ENCODE measurements around the gene CALHM6.

CALHM6 gene

GRCh38 chr6:116451916-116452315 lies 9.3 kb upstream of the CALHM6 start:
- H3K27ac Mint-ChIP-seq = no peak overlapping the region
- no peaks in the 10 kb centered on the region for H3K36me3 Mint-ChIP-seq (ENCODE audit: low read depth)
- no peak for DNase-seq
- H3K4me1 Mint-ChIP-seq (ENCODE audit: low read depth) = peaks cover 17% of the 10 kb centered on the region
- no peak overlapping the region for H3K4me3 Mint-ChIP-seq
- peaks cover 5% of the 10 kb centered on the region for H3K27me3 Mint-ChIP-seq
- no peaks in the 10 kb centered on the region for H3K9me3 Mint-ChIP-seq

GRCh38 chr6:116452531-116452930 lies 8.6 kb upstream of the CALHM6 start:
- H3K4me1 Mint-ChIP-seq (ENCODE audit: low read depth) = peaks cover 16% of the 10 kb centered on the region
- H3K27ac Mint-ChIP-seq = no peak overlapping the region
- H3K9me3 Mint-ChIP-seq = no peaks in the 10 kb centered on the region
- DNase-seq = no peak
- H3K4me3 Mint-ChIP-seq = no peak overlapping the region
- H3K36me3 Mint-ChIP-seq (ENCODE audit: low read depth) = no peaks in the 10 kb centered on the region
- H3K27me3 Mint-ChIP-seq = peaks cover 5% of the 10 kb centered on the region

- no peak for DNase-seq
- Mint-ChIP-seq H3K36me3 (ENCODE audit: low read depth) (no peaks in the 10 kb centered on the region), H3K9me3 (no peaks in the 10 kb centered on the region), H3K27me3 (peaks cover 8% of the 10 kb centered on the region), H3K4me3 (no peak overlapping the region), H3K4me1 (ENCODE audit: low read depth) (peaks cover 10% of the 10 kb centered on the region), H3K27ac (no peak overlapping the region)
Observed at GRCh38 chr6:116456106-116456505, 5.1 kb upstream of the CALHM6 start.

GRCh38 chr6:116456927-116457326 lies 4.2 kb upstream of the CALHM6 start:
- DNase-seq = no peak
- H3K4me3 Mint-ChIP-seq = no peak overlapping the region
- no peak overlapping the region for H3K27ac Mint-ChIP-seq
- no peaks in the 10 kb centered on the region for H3K36me3 Mint-ChIP-seq (ENCODE audit: low read depth)
- H3K9me3 Mint-ChIP-seq = no peaks in the 10 kb centered on the region
- peaks cover 13% of the 10 kb centered on the region for H3K4me1 Mint-ChIP-seq (ENCODE audit: low read depth)
- peaks cover 15% of the 10 kb centered on the region for H3K27me3 Mint-ChIP-seq

- H3K27ac Mint-ChIP-seq = no peak overlapping the region
Observed at GRCh38 chr6:116458264-116458663, 2.9 kb upstream of the CALHM6 start.

GRCh38 chr6:116459927-116460326 lies 1.2 kb upstream of the CALHM6 start:
- no peak overlapping the region for H3K27ac Mint-ChIP-seq
- H3K4me3 Mint-ChIP-seq = no peak overlapping the region
- no peaks in the 10 kb centered on the region for H3K9me3 Mint-ChIP-seq
- H3K27me3 Mint-ChIP-seq = peaks cover 35% of the 10 kb centered on the region
- peaks cover 28% of the 10 kb centered on the region for H3K4me1 Mint-ChIP-seq (ENCODE audit: low read depth)
- no peaks in the 10 kb centered on the region for H3K36me3 Mint-ChIP-seq (ENCODE audit: low read depth)
- no peak for DNase-seq

More at GRCh38 chr6:116458264-116458663, 2.9 kb upstream of the CALHM6 start:
- Mint-ChIP-seq H3K36me3 (ENCODE audit: low read depth) (no peaks in the 10 kb centered on the region), H3K4me3 (no peak overlapping the region), H3K9me3 (no peaks in the 10 kb centered on the region), H3K4me1 (ENCODE audit: low read depth) (peaks cover 20% of the 10 kb centered on the region), H3K27me3 (peaks cover 24% of the 10 kb centered on the region)
- DNase-seq = no peak

GRCh38 chr6:116461932-116462885 lies 1.0 kb downstream of the CALHM6 start:
- H3K27ac Mint-ChIP-seq = peak overlapping the region; percentile 64
- H3K36me3 Mint-ChIP-seq (ENCODE audit: low read depth) = no peaks in the 10 kb centered on the region
- no peaks in the 10 kb centered on the region for H3K9me3 Mint-ChIP-seq
- DNase-seq = peak; percentile 74
- peaks cover 39% of the 10 kb centered on the region for H3K4me1 Mint-ChIP-seq (ENCODE audit: low read depth)
- peak overlapping the region; percentile 53 for H3K4me3 Mint-ChIP-seq
- H3K27me3 Mint-ChIP-seq = peaks cover 35% of the 10 kb centered on the region

- Mint-ChIP-seq H3K4me1 (ENCODE audit: low read depth) (peaks cover 41% of the 10 kb centered on the region), H3K9me3 (no peaks in the 10 kb centered on the region), H3K36me3 (ENCODE audit: low read depth) (no peaks in the 10 kb centered on the region), H3K4me3 (no peak overlapping the region), H3K27ac (no peak overlapping the region), H3K27me3 (peaks cover 35% of the 10 kb centered on the region)
- DNase-seq = no peak
Observed at GRCh38 chr6:116463301-116463700, 2.1 kb downstream of the CALHM6 start.

GRCh38 chr6:116465246-116465645 lies 4.1 kb downstream of the CALHM6 start:
- no peak for DNase-seq
- no peak overlapping the region for H3K4me3 Mint-ChIP-seq
- no peaks in the 10 kb centered on the region for H3K9me3 Mint-ChIP-seq
- H3K4me1 Mint-ChIP-seq (ENCODE audit: low read depth) = peaks cover 41% of the 10 kb centered on the region
- H3K36me3 Mint-ChIP-seq (ENCODE audit: low read depth) = no peaks in the 10 kb centered on the region
- H3K27me3 Mint-ChIP-seq = peaks cover 35% of the 10 kb centered on the region
- H3K27ac Mint-ChIP-seq = no peak overlapping the region

- H3K27me3 Mint-ChIP-seq = peaks cover 20% of the 10 kb centered on the region
- no peaks in the 10 kb centered on the region for H3K36me3 Mint-ChIP-seq (ENCODE audit: low read depth)
- H3K4me1 Mint-ChIP-seq (ENCODE audit: low read depth) = peaks cover 30% of the 10 kb centered on the region
- H3K4me3 Mint-ChIP-seq = no peak overlapping the region
- DNase-seq = no peak
- H3K9me3 Mint-ChIP-seq = no peaks in the 10 kb centered on the region
- no peak overlapping the region for H3K27ac Mint-ChIP-seq
Observed at GRCh38 chr6:116467096-116467495, 5.9 kb downstream of the CALHM6 start.

GRCh38 chr6:116467514-116467913 lies 6.3 kb downstream of the CALHM6 start:
- H3K36me3 Mint-ChIP-seq (ENCODE audit: low read depth) = no peaks in the 10 kb centered on the region
- H3K27ac Mint-ChIP-seq = no peak overlapping the region
- peaks cover 19% of the 10 kb centered on the region for H3K27me3 Mint-ChIP-seq
- no peak overlapping the region for H3K4me3 Mint-ChIP-seq
- H3K4me1 Mint-ChIP-seq (ENCODE audit: low read depth) = peaks cover 27% of the 10 kb centered on the region
- H3K9me3 Mint-ChIP-seq = no peaks in the 10 kb centered on the region
- DNase-seq = no peak

GRCh38 chr6:116468293-116468692 lies 7.1 kb downstream of the CALHM6 start:
- Mint-ChIP-seq H3K9me3 (no peaks in the 10 kb centered on the region), H3K36me3 (ENCODE audit: low read depth) (no peaks in the 10 kb centered on the region), H3K27ac (no peak overlapping the region), H3K27me3 (peaks cover 11% of the 10 kb centered on the region), H3K4me3 (no peak overlapping the region), H3K4me1 (ENCODE audit: low read depth) (peaks cover 23% of the 10 kb centered on the region)
- no peak for DNase-seq

- no peaks in the 10 kb centered on the region for H3K27me3 Mint-ChIP-seq
- no peak for DNase-seq
- H3K4me1 Mint-ChIP-seq (ENCODE audit: low read depth) = peaks cover 27% of the 10 kb centered on the region
- H3K4me3 Mint-ChIP-seq = no peak overlapping the region
- no peaks in the 10 kb centered on the region for H3K9me3 Mint-ChIP-seq
- H3K36me3 Mint-ChIP-seq (ENCODE audit: low read depth) = no peaks in the 10 kb centered on the region
- H3K27ac Mint-ChIP-seq = no peak overlapping the region
Observed at GRCh38 chr6:116471531-116471930, 10.4 kb downstream of the CALHM6 start.

- DNase-seq = no peak
- Mint-ChIP-seq H3K27me3 (no peaks in the 10 kb centered on the region), H3K27ac (no peak overlapping the region), H3K9me3 (no peaks in the 10 kb centered on the region), H3K4me3 (no peak overlapping the region), H3K4me1 (ENCODE audit: low read depth) (peaks cover 19% of the 10 kb centered on the region), H3K36me3 (ENCODE audit: low read depth) (no peaks in the 10 kb centered on the region)
Observed at GRCh38 chr6:116472706-116473105, 11.5 kb downstream of the CALHM6 start.

GRCh38 chr6:116475141-116475540 lies 14.0 kb downstream of the CALHM6 start:
- Mint-ChIP-seq H3K4me3 (peak overlapping the region; percentile 47), H3K9me3 (no peaks in the 10 kb centered on the region), H3K4me1 (ENCODE audit: low read depth) (peaks cover 19% of the 10 kb centered on the region), H3K27ac (peak overlapping the region; percentile 79), H3K27me3 (no peaks in the 10 kb centered on the region), H3K36me3 (ENCODE audit: low read depth) (no peaks in the 10 kb centered on the region)
- DNase-seq = no peak

All from activated T-cell treated with anti-CD3 and anti-CD28 coated beads, Interleukin-2, amount 50 U/mL, for 24 hours (primary cell).